Thyroid gland (tissue), 4 donors: ENCODE results near the gene PRDX5.

Source experiments
- POLR2A ChIP-seq, 2 donors: fragments of 450-650 bp; IDR thresholded peaks; one replicate each; pipeline ENCODE4 v1.6.1; 2017; ENCODE audit warnings: antibody characterized with exemption in 2 of 2, mild to moderate bottlenecking in 2 of 2, moderate library complexity in 1 of 2
- TF ChIP-seq, protein P1 (sequence below), 6 experiments: fragments of 200-600 bp in 3 of 6; fragments of 450-650 bp in 3 of 6; sonication (generic) in 3 of 6; IDR thresholded peaks; one replicate each; pipeline ENCODE4 v1.5.1; 2016 to 2019; ENCODE audit warnings: antibody characterized with exemption in 6 of 6, mild to moderate bottlenecking in 2 of 6, inconsistent platforms in 1 of 6, moderate library complexity in 1 of 6

DNA sequence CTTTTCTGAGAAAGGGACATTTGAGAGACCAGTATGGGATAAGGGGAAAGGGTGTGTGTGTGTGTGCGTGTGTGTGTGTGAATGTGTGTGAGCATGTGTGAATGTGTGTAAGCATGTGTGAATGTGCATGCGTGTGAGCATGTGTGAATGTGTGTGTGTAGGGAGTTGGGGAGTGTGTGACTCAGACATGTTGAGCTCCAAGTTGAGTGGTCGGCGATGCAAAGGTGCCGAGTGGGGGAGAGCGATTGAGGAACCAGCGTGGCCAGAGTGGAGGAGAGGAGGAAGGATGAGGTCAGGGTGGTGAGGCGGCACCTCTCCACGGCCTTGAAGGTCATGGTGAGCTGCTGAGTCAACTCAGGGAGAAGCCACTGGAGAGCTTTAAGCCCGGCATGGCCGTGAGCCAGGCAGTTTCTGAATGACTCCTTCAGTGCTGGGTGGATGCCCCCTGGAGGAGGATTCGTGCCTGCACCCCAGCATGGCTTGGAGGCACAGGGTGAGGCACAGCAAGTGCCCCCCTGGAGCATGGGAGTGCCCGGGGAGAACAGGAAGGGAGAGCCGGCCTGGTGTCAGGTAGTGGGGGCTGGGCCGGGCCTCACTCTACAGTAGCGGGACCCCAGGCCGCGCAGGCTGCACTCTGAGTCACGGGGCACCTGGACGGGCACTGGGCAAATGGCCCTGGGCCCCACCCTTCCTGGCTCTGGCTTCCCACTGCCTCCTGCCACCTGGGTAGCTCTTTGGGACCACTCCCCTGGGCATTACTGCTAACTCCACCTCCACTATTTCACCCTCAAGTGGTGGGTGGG lies 13.8 kb downstream of the PRDX5 start:
- TF ChIP-seq, protein P1, sequence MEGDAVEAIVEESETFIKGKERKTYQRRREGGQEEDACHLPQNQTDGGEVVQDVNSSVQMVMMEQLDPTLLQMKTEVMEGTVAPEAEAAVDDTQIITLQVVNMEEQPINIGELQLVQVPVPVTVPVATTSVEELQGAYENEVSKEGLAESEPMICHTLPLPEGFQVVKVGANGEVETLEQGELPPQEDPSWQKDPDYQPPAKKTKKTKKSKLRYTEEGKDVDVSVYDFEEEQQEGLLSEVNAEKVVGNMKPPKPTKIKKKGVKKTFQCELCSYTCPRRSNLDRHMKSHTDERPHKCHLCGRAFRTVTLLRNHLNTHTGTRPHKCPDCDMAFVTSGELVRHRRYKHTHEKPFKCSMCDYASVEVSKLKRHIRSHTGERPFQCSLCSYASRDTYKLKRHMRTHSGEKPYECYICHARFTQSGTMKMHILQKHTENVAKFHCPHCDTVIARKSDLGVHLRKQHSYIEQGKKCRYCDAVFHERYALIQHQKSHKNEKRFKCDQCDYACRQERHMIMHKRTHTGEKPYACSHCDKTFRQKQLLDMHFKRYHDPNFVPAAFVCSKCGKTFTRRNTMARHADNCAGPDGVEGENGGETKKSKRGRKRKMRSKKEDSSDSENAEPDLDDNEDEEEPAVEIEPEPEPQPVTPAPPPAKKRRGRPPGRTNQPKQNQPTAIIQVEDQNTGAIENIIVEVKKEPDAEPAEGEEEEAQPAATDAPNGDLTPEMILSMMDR (IDR thresholded peaks at IDR 0.05): peak; percentile 15 to 80 (median 60)
- TF ChIP-seq POLR2A (IDR thresholded peaks at IDR 0.05): no peak
